Mucosa of descending colon (tissue), 3 donors: ENCODE data around the gene SDF4. TPM values are rescaled to one million over a fixed set of nuclear protein-coding genes. Genes with fewer than 3 reads are reported as not detected.
A peak's percentile ranks its signal among the peaks of the same experiment; 100 is the strongest.

Experiments used
- ATAC-seq: fragments of 200-7000 bp; cut with Tn5 transposase; one replicate; pipeline ENCODE4 v1.9.1; 2020; ENCODE audit warnings: mild to moderate bottlenecking, moderate library complexity
- DNase-seq, 3 donors: peaks; one replicate each; pipeline ENCODE4 v3.0.0-alpha.2; 2020
- H3K36me3 ChIP-seq: fragments of 200-600 bp; one replicate; pipeline ENCODE4 v1.8.0; 2021; ENCODE audit warnings: low read depth, mild to moderate bottlenecking
- H3K4me1 ChIP-seq: fragments of 200-600 bp; one replicate; pipeline ENCODE4 v1.8.0; 2021; ENCODE audit warnings: low read depth, mild to moderate bottlenecking
- H3K4me3 ChIP-seq: fragments of 200-600 bp; one replicate; pipeline ENCODE4 v1.8.0; 2021; ENCODE audit warnings: mild to moderate bottlenecking
- H3K9me3 ChIP-seq: fragments of 200-600 bp; one replicate; pipeline ENCODE4 v1.8.0; 2021; ENCODE audit warnings: mild to moderate bottlenecking
- intact Hi-C, 2 donors: fragments of 100-400 bp; cut with DNase I in 1 of 2; cut with micrococcal nuclease in 1 of 2; formaldehyde crosslinking; loops; one replicate each; pipeline versions ENCODE4 v1.11.0 to v1.11.1; 2022; cut with DNase I, micrococcal nuclease
- long read RNA-seq, 2 donors: library from polyadenylated mRNA; unstranded; transcript quantifications; one replicate each; pipeline ENCODE4 v2.0.0, GENCODE V29; 2019 to 2021
- total RNA-seq, 3 donors: library from RNA; stranded (reverse); fragmentation: NEBNext Ultra II Directional in 2 of 3; extraction: Animal tissue kit (Norgen Biotek cat#: 25700) in 2 of 3; gene quantifications; one replicate each; pipeline versions ENCODE4 v1.2.1 to v1.2.4, GENCODE V29; 2021 to 2023
- TF ChIP-seq, protein P1 (sequence below): fragments of 200-600 bp; IDR thresholded peaks from one replicate; pipeline ENCODE4 v1.8.0; 2022; ENCODE audit warnings: antibody characterized with exemption, mild to moderate bottlenecking
- donor health status: DM: no; HTN: no; CAD: no; lungs with moderate emphysema.
- donor health status: DM: no; HTN: no; CAD: no.
- donor health status: DM: no; HTN: yes; CAD: no.

The SDF4 gene
- total RNA-seq, result 100 to 1,000 TPM; 169 to 257 (median 226) TPM
- long read RNA-seq, donor 1, transcript SDF4-207 (3 exons, 3,516 nt), result minor isoform, 8 of 496 reads
- long read RNA-seq, donor 1, transcript SDF4-201 (7 exons, 2,079 nt), result minor isoform, 8 of 496 reads
- long read RNA-seq, donor 1, transcript SDF4-202 (7 exons, 1,956 nt), result major isoform, 344 of 496 reads
- long read RNA-seq, donor 1, partial matches to known transcripts, result 115 of 496 reads
- long read RNA-seq, donor 1, other reads (novel, unspliced or antisense), result 16 of 496 reads
- long read RNA-seq, donor 2, transcript SDF4-202 (7 exons, 1,956 nt), result major isoform, 219 of 255 reads
- long read RNA-seq, donor 2, partial matches to known transcripts, result 26 of 255 reads
- long read RNA-seq, donor 2, other reads (novel, unspliced or antisense), result 7 of 255 reads

- Histone ChIP-seq H3K4me3 (peak within 1 kb of the TSS; percentile 98), H3K36me3 (peaks cover 3% of the 10 kb centered on the region), H3K4me1 (peaks cover 27% of the 10 kb centered on the region), H3K9me3 (no peaks in the 10 kb centered on the region)
- DNase-seq (peak; percentile 96 to 98 (median 98)), ATAC-seq (peak; percentile 93)
- intact Hi-C loops, result no loop called here
- TF ChIP-seq, protein P1, sequence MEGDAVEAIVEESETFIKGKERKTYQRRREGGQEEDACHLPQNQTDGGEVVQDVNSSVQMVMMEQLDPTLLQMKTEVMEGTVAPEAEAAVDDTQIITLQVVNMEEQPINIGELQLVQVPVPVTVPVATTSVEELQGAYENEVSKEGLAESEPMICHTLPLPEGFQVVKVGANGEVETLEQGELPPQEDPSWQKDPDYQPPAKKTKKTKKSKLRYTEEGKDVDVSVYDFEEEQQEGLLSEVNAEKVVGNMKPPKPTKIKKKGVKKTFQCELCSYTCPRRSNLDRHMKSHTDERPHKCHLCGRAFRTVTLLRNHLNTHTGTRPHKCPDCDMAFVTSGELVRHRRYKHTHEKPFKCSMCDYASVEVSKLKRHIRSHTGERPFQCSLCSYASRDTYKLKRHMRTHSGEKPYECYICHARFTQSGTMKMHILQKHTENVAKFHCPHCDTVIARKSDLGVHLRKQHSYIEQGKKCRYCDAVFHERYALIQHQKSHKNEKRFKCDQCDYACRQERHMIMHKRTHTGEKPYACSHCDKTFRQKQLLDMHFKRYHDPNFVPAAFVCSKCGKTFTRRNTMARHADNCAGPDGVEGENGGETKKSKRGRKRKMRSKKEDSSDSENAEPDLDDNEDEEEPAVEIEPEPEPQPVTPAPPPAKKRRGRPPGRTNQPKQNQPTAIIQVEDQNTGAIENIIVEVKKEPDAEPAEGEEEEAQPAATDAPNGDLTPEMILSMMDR, result no peak
Observed at GRCh38 chr1:1231400-1232207, at the start of gene SDF4. Gene SDF4 (minus strand): TSS chr1:1232001. CDS start chr1:1228772, 3,229 bp downstream.

DNA sequence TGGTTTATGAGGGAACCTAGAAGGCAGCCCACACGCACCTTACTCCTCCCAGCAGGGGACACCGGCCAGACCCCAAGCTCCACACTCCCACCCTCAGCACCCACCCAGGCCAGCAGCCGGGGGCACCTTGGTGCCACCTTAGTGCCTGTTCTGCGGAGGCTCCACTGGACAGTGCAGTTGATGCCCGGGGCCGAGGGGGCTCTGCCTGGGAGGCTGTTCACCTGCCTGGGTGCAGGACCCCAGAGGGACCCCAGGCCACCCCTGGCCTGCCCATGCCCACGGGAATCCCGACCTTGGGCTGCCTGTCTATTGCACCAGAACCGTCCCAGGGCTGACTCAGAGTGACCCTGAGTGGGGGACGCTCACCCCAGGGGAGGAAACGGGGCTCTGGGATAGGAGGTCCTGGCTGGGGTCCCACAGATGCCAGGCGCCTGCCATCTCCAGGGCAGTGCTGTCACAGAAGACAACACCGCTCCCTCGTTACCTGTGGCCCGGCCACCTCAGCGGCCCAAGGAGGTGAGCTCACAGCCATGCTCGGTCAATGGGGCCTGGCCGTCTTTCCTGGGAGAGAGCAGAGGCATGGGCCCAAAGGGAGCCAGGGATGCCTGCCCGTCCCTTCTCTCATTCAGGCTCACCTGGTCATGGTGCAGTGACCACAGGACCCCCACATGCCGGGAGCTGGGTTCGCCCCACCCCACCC lies 49.1 kb upstream of the SDF4 start:
- Histone ChIP-seq H3K4me1 (peaks cover 18% of the 10 kb centered on the region), H3K9me3 (no peaks in the 10 kb centered on the region), H3K36me3 (no peaks in the 10 kb centered on the region), H3K4me3 (no peak overlapping the region)
- ATAC-seq (no peak), DNase-seq (peak in 1 of 3 donors; percentile 57)
- intact Hi-C loops, result no loop called here
- TF ChIP-seq, protein P1, result no peak

DNA sequence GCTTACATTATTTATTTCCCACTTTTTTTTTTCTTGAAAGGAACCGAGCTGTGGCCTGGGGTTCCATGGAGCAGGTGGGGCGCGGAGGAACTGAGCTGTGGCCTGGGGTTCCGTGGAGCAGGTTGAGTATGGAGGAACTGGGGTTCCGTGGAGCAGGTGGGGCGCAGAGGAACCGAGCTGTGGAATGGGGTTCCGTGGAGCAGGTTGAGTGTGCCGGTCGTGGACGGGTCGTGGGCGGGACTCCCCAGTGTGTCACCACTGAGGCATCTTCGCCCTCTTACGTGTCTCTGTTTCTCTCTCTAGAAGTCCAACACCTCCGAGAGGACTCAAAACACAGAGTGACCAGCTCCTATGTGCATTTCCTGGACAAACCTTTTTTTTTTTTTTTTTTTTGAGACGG lies 47.2 kb upstream of the SDF4 start:
- Histone ChIP-seq H3K4me1 (peaks cover 12% of the 10 kb centered on the region), H3K36me3 (no peaks in the 10 kb centered on the region), H3K9me3 (no peaks in the 10 kb centered on the region), H3K4me3 (no peak overlapping the region)
- ATAC-seq (no peak), DNase-seq (no peak)
- TF ChIP-seq, protein P1, result no peak
- intact Hi-C loops, result no loop called here

- H3K36me3 ChIP-seq, result no peaks in the 10 kb centered on the region
- intact Hi-C loops, result no loop called here
- ATAC-seq (no peak), DNase-seq (no peak)
- H3K4me1 ChIP-seq, result peaks cover 12% of the 10 kb centered on the region
- no peaks in the 10 kb centered on the region for H3K9me3 ChIP-seq
- H3K4me3 ChIP-seq, result no peak overlapping the region
- TF ChIP-seq, protein P1, result no peak
Observed at GRCh38 chr1:1278620-1279019, 46.8 kb upstream of the SDF4 start.

- intact Hi-C loops, result no loop called here
Observed at GRCh38 chr1:1275836-1276235, 44.0 kb upstream of the SDF4 start.

More at GRCh38 chr1:1275836-1276235, 44.0 kb upstream of the SDF4 start:
- H3K9me3 ChIP-seq, result no peaks in the 10 kb centered on the region
- no peaks in the 10 kb centered on the region for H3K36me3 ChIP-seq
- H3K4me1 ChIP-seq, result peaks cover 19% of the 10 kb centered on the region
- no peak overlapping the region for H3K4me3 ChIP-seq
- TF ChIP-seq, protein P1, result no peak
- DNase-seq (no peak), ATAC-seq (no peak)
